G401.6 (cell line): ENCODE results near the gene TEX13A.

Experiments
- FAIRE-seq: peaks from 2 replicates; lab custom pipeline; 2012; peaks lifted over from hg19 to GRCh38; lab: Jason Lieb, UNC

TEX13A gene

DNA sequence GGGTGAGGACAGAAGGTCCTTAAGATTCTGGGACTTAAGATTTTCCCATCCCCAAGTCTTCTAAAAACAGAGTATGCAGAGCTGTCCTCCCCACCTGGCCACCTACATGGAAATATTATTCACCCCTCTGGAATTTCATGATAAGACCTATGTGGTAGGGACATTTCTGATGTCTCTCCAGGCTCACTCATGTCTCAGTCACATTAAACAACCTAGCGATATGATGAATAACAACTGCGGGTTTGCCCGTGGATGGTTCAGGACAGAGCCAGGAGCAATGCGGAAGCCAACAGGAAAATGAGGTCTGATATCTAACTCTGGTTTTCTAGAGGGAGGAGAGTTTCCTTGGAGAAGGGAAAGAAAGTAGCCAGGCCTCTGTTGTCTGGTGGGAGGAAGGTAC lies 47.4 kb downstream of the TEX13A start:
- no peak for FAIRE-seq
